ENCODE results near the gene DAP. TPM values are rescaled to one million over a fixed set of nuclear protein-coding genes. Genes with fewer than 3 reads are reported as not detected.
A peak's percentile ranks its signal among the peaks of the same experiment; 100 is the strongest.

Gene DAP
- total RNA-seq, 1 experiment from 2014 or later: 114 TPM

DNA sequence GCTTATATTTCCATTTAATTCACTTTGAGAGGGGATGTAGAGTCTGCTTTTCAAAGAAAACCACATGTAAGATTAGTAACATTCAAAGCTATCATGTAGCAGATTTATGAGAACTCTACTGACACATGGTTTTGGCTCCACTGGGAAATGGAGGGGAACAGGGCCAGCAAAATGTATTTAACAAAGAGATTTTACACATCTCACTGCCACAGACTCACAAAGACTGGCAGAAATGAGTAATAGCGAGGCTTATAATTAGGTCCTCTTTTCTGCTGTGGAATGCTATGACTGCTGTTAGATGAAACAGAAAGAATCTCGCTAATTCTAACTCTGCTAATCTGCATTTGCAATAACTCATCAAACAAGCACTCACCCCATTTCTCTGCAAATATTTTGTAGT, 4.5 kb downstream of the DAP start:
- intact Hi-C loops (cut with micrococcal nuclease): no loop called here
- peaks cover 23% of the 10 kb centered on the region for H3K36me3 Mint-ChIP-seq (ENCODE audit: insufficient read depth, unreplicated experiment)
- H3K4me1 Mint-ChIP-seq (ENCODE audit: insufficient read depth, unreplicated experiment): peaks cover 5% of the 10 kb centered on the region
- H3K27ac Mint-ChIP-seq (ENCODE audit: low read depth, unreplicated experiment): no peak overlapping the region
- CTCF ChIA-PET: no interaction called here
- H3K27me3 Mint-ChIP-seq (ENCODE audit: insufficient read depth, unreplicated experiment): no peaks in the 10 kb centered on the region
- H3K9me3 Mint-ChIP-seq (ENCODE audit: unreplicated experiment): no peaks in the 10 kb centered on the region
- POLR2A ChIA-PET: interaction anchor here (0.7 kb wide), 1 partner anchor 9 kb away, joined by 3 read pairs; no protein-coding TSS in a partner anchor
- H3K4me3 Mint-ChIP-seq (ENCODE audit: unreplicated experiment): no peak overlapping the region
- no TSS peak for BruUV-seq (replicated peaks)
- no peak for DNase-seq (ENCODE audit: unreplicated experiment)
- TF ChIP-seq, protein P1, sequence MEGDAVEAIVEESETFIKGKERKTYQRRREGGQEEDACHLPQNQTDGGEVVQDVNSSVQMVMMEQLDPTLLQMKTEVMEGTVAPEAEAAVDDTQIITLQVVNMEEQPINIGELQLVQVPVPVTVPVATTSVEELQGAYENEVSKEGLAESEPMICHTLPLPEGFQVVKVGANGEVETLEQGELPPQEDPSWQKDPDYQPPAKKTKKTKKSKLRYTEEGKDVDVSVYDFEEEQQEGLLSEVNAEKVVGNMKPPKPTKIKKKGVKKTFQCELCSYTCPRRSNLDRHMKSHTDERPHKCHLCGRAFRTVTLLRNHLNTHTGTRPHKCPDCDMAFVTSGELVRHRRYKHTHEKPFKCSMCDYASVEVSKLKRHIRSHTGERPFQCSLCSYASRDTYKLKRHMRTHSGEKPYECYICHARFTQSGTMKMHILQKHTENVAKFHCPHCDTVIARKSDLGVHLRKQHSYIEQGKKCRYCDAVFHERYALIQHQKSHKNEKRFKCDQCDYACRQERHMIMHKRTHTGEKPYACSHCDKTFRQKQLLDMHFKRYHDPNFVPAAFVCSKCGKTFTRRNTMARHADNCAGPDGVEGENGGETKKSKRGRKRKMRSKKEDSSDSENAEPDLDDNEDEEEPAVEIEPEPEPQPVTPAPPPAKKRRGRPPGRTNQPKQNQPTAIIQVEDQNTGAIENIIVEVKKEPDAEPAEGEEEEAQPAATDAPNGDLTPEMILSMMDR (IDR thresholded peaks at IDR 0.05; ENCODE audit: unreplicated experiment): no peak

DNA sequence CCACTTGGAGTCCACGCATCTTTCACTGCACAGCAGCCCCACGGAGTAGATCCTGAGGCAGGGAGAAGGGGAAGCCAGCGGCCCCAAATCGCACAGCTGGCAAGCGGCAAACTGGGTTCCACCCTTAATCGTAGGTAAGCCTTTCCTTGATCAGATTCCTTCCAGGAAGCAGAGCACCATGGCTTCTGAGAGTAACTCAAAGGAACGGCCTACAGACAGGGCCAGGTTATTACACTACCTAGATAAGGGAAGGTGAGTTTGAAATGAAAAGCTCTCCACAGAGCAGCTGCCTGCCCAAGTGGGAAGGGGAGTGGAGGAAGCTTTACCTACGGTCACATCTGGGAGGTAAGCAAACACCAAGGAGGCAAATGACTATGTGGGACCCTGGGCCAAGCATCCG, 7.9 kb downstream of the DAP start:
- no peak for DNase-seq (ENCODE audit: unreplicated experiment)
- intact Hi-C loops (cut with micrococcal nuclease): no loop called here
- POLR2A ChIA-PET: interaction anchor here (1.6 to 2.2 kb wide), 2 partner anchors 15 to 28 kb away, joined by 3 to 5 read pairs; no protein-coding TSS in a partner anchor
- no TSS peak for BruUV-seq (replicated peaks)
- Mint-ChIP-seq H3K4me3 (ENCODE audit: unreplicated experiment) (no peak overlapping the region), H3K27me3 (ENCODE audit: insufficient read depth, unreplicated experiment) (no peaks in the 10 kb centered on the region), H3K27ac (ENCODE audit: low read depth, unreplicated experiment) (no peak overlapping the region), H3K4me1 (ENCODE audit: insufficient read depth, unreplicated experiment) (no peaks in the 10 kb centered on the region), H3K9me3 (ENCODE audit: unreplicated experiment) (no peaks in the 10 kb centered on the region), H3K36me3 (ENCODE audit: insufficient read depth, unreplicated experiment) (peaks cover 29% of the 10 kb centered on the region)
- CTCF ChIA-PET: interaction anchor here (0.6 kb wide), 1 partner anchor 1206 kb away, joined by 3 read pairs; no protein-coding TSS in a partner anchor
- TF ChIP-seq, protein P1 (IDR thresholded peaks at IDR 0.05; ENCODE audit: unreplicated experiment): no peak

DNA sequence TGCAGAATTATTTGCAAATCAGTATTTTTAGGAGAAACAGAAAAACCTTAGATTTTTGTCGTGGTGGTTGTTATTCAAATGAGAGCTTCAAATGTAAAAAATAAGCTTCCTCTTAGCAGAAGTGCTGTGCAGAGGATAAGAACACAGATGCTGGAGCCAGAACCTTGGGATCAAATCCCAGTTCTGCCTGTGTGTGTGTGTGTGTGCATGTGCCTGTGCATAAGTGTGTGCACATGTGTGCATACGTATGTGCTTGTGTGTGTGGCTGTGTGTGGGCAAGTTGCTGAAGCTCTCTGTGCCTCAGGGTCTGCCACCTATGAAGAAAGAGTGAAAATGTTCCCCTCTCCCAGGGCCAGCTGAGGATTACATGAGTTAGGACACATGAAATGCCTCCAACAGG, 8.6 kb downstream of the DAP start:
- CTCF ChIA-PET: interaction anchor here (0.7 kb wide), 1 partner anchor 115 kb away, joined by 3 read pairs; no protein-coding TSS in a partner anchor
- Mint-ChIP-seq H3K9me3 (ENCODE audit: unreplicated experiment) (no peaks in the 10 kb centered on the region), H3K36me3 (ENCODE audit: insufficient read depth, unreplicated experiment) (peaks cover 24% of the 10 kb centered on the region), H3K4me1 (ENCODE audit: insufficient read depth, unreplicated experiment) (no peaks in the 10 kb centered on the region), H3K27me3 (ENCODE audit: insufficient read depth, unreplicated experiment) (no peaks in the 10 kb centered on the region), H3K4me3 (ENCODE audit: unreplicated experiment) (no peak overlapping the region), H3K27ac (ENCODE audit: low read depth, unreplicated experiment) (no peak overlapping the region)
- no peak for DNase-seq (ENCODE audit: unreplicated experiment)
- intact Hi-C loops (cut with micrococcal nuclease): no loop called here
- POLR2A ChIA-PET: interaction anchor here (1.6 to 2.2 kb wide), 2 partner anchors 14 to 27 kb away, joined by 3 to 5 read pairs; no protein-coding TSS in a partner anchor
- TF ChIP-seq, protein P1 (IDR thresholded peaks at IDR 0.05; ENCODE audit: unreplicated experiment): no peak
- BruUV-seq (replicated peaks): no TSS peak

DNA sequence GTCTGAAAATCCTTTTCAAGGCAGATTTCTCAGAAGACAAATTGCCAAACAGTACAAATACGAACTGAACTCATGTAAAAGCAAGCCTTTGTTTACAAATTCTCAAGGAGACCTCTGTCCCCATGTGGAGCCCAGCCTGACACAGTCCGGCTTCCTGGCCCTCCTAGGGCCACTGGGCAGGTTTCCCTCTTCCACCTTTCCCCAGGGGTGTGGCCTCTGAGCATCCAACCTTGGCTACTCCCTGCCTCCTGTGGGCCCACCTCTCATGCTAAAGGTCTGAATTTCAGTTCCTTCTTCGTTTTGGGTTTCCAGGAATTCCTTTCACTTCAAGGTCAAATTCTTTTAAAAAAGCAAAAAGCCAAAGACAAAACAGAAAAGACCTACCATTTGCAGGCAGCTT, 10.1 kb downstream of the DAP start:
- Mint-ChIP-seq H3K36me3 (ENCODE audit: insufficient read depth, unreplicated experiment) (peaks cover 38% of the 10 kb centered on the region), H3K27ac (ENCODE audit: low read depth, unreplicated experiment) (peak overlapping the region; percentile 57), H3K4me3 (ENCODE audit: unreplicated experiment) (no peak overlapping the region), H3K27me3 (ENCODE audit: insufficient read depth, unreplicated experiment) (no peaks in the 10 kb centered on the region), H3K9me3 (ENCODE audit: unreplicated experiment) (no peaks in the 10 kb centered on the region), H3K4me1 (ENCODE audit: insufficient read depth, unreplicated experiment) (no peaks in the 10 kb centered on the region)
- POLR2A ChIA-PET: no interaction called here
- TF ChIP-seq, protein P1 (IDR thresholded peaks at IDR 0.05; ENCODE audit: unreplicated experiment): no peak
- BruUV-seq (replicated peaks): no TSS peak
- intact Hi-C loops (cut with micrococcal nuclease): no loop called here
- CTCF ChIA-PET: interaction anchor here (1.2 kb wide), 1 partner anchor 225 kb away, joined by 3 read pairs; no protein-coding TSS in a partner anchor
- DNase-seq (ENCODE audit: unreplicated experiment): no peak
